ENCODE measurements around the gene LRRD1. TPM values are rescaled to one million over a fixed set of nuclear protein-coding genes. Genes with fewer than 3 reads are reported as not detected.

LRRD1 gene
- total and polyA plus RNA-seq, 2 of the 13 experiments (the other 11 are each of a cell fraction or from before 2014, with no cell fraction given), result 0.03 TPM; not detected in 1

DNA sequence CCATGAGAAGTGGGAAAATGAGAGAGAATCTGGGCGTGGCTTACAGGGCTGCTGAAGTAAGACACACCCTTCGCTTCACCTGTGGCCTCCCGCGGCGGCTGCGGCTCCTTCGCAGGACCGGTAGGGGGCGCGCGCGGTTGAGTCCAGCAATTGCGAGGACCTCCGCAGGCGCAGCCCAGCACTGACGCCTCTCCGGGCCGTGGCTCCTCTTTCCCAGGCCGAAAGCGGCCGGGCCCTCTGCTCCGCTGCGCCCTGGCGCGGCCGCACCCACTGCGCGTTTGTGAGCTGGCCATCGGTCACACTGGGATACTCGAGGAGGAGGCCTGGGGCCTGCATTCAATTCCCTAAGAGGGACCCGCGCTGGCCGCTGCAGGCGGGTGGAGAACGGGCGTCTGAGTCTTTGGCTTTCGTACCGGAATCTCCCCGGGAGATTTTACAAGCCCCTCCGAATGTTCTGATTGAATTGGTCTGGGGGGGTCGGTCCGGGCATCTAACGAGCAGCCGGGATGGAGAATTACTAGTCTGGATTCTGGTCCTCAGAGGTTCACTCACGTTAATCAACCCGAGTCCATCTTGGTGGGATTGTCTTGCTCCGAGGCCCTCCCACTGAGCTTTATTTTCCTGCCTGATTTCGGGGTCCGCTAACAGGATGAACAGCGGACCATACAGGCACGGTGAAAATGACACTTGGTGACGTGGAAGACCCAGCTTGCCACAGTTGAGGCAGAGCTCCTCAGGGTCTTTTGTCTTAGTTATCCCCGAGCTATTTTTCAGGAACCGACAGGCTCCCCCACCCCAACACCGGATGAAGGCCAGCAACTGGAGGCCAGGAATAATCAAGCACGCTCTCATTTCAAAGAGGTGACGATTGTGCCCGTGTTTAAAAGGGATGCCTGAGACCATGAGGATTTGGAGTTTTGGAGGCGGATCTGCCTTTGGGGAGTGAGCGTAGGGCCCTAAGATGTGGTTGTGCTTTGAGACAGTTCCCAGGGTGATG is at the start of gene LRRD1 (continued):
- TF ChIP-seq NCOA2 (CRISPR knock-in tag; IDR thresholded peaks at IDR 0.05) (no peak), ZNF350 (CRISPR knock-in tag; IDR thresholded peaks at IDR 0.05; ENCODE audit: borderline replicate concordance, low read depth) (peak; percentile 50; the same call in 1 of the 2 replicates), ZNF720 (CRISPR knock-in tag; IDR thresholded peaks at IDR 0.05) (no peak), ZNF530 (CRISPR knock-in tag; IDR thresholded peaks at IDR 0.05; ENCODE audit: low read depth) (no peak), SNAPC2 (CRISPR knock-in tag; IDR thresholded peaks at IDR 0.05) (no peak), ATM (IDR thresholded peaks at IDR 0.05; ENCODE audit: borderline replicate concordance) (no peak), TFDP1 (CRISPR knock-in tag; IDR thresholded peaks at IDR 0.05; ENCODE audit: borderline replicate concordance) (peak; percentile 50; the same call in 1 of the 2 replicates), EED (CRISPR knock-in tag; IDR thresholded peaks at IDR 0.05) (no peak), ZNF678 (CRISPR knock-in tag; IDR thresholded peaks at IDR 0.05) (no peak), JDP2 (CRISPR knock-in tag; IDR thresholded peaks at IDR 0.05; ENCODE audit: borderline replicate concordance) (no peak), ZNF800 (CRISPR knock-in tag; IDR thresholded peaks at IDR 0.05) (peak; percentile 80), ZNF839 (CRISPR knock-in tag; IDR thresholded peaks at IDR 0.05; ENCODE audit: borderline replicate concordance) (no peak), FOXA3 (CRISPR knock-in tag; IDR thresholded peaks at IDR 0.05) (peak; percentile 55; the same call in 1 of the 2 replicates)
- TF ChIP-seq, protein P1, sequence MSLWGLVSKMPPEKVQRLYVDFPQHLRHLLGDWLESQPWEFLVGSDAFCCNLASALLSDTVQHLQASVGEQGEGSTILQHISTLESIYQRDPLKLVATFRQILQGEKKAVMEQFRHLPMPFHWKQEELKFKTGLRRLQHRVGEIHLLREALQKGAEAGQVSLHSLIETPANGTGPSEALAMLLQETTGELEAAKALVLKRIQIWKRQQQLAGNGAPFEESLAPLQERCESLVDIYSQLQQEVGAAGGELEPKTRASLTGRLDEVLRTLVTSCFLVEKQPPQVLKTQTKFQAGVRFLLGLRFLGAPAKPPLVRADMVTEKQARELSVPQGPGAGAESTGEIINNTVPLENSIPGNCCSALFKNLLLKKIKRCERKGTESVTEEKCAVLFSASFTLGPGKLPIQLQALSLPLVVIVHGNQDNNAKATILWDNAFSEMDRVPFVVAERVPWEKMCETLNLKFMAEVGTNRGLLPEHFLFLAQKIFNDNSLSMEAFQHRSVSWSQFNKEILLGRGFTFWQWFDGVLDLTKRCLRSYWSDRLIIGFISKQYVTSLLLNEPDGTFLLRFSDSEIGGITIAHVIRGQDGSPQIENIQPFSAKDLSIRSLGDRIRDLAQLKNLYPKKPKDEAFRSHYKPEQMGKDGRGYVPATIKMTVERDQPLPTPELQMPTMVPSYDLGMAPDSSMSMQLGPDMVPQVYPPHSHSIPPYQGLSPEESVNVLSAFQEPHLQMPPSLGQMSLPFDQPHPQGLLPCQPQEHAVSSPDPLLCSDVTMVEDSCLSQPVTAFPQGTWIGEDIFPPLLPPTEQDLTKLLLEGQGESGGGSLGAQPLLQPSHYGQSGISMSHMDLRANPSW (CRISPR knock-in tag; IDR thresholded peaks at IDR 0.05; ENCODE audit: borderline replicate concordance), result no peak
- TF ChIP-seq, protein P2, sequence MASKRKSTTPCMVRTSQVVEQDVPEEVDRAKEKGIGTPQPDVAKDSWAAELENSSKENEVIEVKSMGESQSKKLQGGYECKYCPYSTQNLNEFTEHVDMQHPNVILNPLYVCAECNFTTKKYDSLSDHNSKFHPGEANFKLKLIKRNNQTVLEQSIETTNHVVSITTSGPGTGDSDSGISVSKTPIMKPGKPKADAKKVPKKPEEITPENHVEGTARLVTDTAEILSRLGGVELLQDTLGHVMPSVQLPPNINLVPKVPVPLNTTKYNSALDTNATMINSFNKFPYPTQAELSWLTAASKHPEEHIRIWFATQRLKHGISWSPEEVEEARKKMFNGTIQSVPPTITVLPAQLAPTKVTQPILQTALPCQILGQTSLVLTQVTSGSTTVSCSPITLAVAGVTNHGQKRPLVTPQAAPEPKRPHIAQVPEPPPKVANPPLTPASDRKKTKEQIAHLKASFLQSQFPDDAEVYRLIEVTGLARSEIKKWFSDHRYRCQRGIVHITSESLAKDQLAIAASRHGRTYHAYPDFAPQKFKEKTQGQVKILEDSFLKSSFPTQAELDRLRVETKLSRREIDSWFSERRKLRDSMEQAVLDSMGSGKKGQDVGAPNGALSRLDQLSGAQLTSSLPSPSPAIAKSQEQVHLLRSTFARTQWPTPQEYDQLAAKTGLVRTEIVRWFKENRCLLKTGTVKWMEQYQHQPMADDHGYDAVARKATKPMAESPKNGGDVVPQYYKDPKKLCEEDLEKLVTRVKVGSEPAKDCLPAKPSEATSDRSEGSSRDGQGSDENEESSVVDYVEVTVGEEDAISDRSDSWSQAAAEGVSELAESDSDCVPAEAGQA (IDR thresholded peaks at IDR 0.05; ENCODE audit: low read depth), result no peak
- TF ChIP-seq, protein P2 (CRISPR knock-in tag; IDR thresholded peaks at IDR 0.05; ENCODE audit: borderline replicate concordance), result no peak

Measured in HepG2 (cell line).